Gastroesophageal sphincter (tissue), 3 donors: ENCODE results near the gene SF3A2.

ENCODE experiments used
- EP300 ChIP-seq: sonication (generic); formaldehyde crosslinking; IDR thresholded peaks from one replicate; pipeline ENCODE4 v1.6.1; 2017; ENCODE audit warnings: antibody characterized with exemption, mild to moderate bottlenecking
- POLR2A ChIP-seq, 2 donors: fragments of 450-650 bp; IDR thresholded peaks; one replicate each; pipeline ENCODE4 v1.6.1; 2017; ENCODE audit warnings: antibody characterized with exemption in 2 of 2, mild to moderate bottlenecking in 2 of 2, moderate library complexity in 1 of 2
- TF ChIP-seq, protein P1 (sequence below), 4 experiments: fragments of 200-600 bp in 2 of 4; fragments of 450-650 bp in 2 of 4; sonication (generic) in 1 of 4; IDR thresholded peaks; one replicate each; pipeline ENCODE4 v1.5.1; 2017 to 2019; ENCODE audit warnings: antibody characterized with exemption in 4 of 4, mild to moderate bottlenecking in 2 of 4, moderate library complexity in 2 of 4

GRCh38 chr19:2231621-2232221 lies 4.9 kb upstream of the SF3A2 start:
- TF ChIP-seq, protein P1, sequence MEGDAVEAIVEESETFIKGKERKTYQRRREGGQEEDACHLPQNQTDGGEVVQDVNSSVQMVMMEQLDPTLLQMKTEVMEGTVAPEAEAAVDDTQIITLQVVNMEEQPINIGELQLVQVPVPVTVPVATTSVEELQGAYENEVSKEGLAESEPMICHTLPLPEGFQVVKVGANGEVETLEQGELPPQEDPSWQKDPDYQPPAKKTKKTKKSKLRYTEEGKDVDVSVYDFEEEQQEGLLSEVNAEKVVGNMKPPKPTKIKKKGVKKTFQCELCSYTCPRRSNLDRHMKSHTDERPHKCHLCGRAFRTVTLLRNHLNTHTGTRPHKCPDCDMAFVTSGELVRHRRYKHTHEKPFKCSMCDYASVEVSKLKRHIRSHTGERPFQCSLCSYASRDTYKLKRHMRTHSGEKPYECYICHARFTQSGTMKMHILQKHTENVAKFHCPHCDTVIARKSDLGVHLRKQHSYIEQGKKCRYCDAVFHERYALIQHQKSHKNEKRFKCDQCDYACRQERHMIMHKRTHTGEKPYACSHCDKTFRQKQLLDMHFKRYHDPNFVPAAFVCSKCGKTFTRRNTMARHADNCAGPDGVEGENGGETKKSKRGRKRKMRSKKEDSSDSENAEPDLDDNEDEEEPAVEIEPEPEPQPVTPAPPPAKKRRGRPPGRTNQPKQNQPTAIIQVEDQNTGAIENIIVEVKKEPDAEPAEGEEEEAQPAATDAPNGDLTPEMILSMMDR (IDR thresholded peaks at IDR 0.05): no peak
- TF ChIP-seq EP300 (no peak), POLR2A (IDR thresholded peaks at IDR 0.05) (no peak)
